Nephron progenitor cell (in vitro differentiated cells): ENCODE results near the gene TGFA.

Source experiments
- DNase-seq: peaks from one replicate; pipeline ENCODE4 v3.0.0; 2021
- H3K27ac Mint-ChIP-seq: 2 replicates; pipeline ENCODE4 v1.8.0; 2021; ENCODE audit warnings: mild to moderate bottlenecking, moderate library complexity, mixed read lengths
- H3K27me3 Mint-ChIP-seq: 2 replicates; pipeline ENCODE4 v1.8.0; 2021; ENCODE audit warnings: mild to moderate bottlenecking, low read depth, mixed read lengths; ENCODE audit not compliant: poor library complexity
- H3K36me3 Mint-ChIP-seq: 2 replicates; pipeline ENCODE4 v1.8.0; 2021; ENCODE audit warnings: low read depth, mixed read lengths
- H3K4me1 Mint-ChIP-seq: 2 replicates; pipeline ENCODE4 v1.8.0; 2021; ENCODE audit warnings: mixed read lengths
- H3K4me3 Mint-ChIP-seq: 2 replicates; pipeline ENCODE4 v1.8.0; 2021; ENCODE audit warnings: mild to moderate bottlenecking, moderate library complexity, mixed read lengths
- H3K9me3 Mint-ChIP-seq: 2 replicates; pipeline ENCODE4 v1.8.0; 2021; ENCODE audit warnings: mild to moderate bottlenecking, moderate library complexity, mixed read lengths
- CTCF ChIP-seq: fragments of 200-600 bp; sonication (generic); IDR thresholded peaks from 2 replicates; pipeline ENCODE4 v1.5.0; 2021; ENCODE audit warnings: antibody characterized with exemption

Gene TGFA

GRCh38 chr2:70534183-70534836, 19.3 kb downstream of the TGFA start:
- Mint-ChIP-seq H3K9me3 (peaks cover 34% of the 10 kb centered on the region), H3K4me3 (peak overlapping the region; percentile 42), H3K27me3 (no peaks in the 10 kb centered on the region), H3K27ac (peak overlapping the region; percentile 97), H3K36me3 (peaks cover 36% of the 10 kb centered on the region), H3K4me1 (peaks cover 65% of the 10 kb centered on the region)
- no peak for DNase-seq
- no peak for TF ChIP-seq CTCF

- H3K27ac Mint-ChIP-seq: peak overlapping the region; percentile 97
- no peak overlapping the region for H3K4me3 Mint-ChIP-seq
- peaks cover 23% of the 10 kb centered on the region for H3K36me3 Mint-ChIP-seq
- DNase-seq: peak; percentile 36
- TF ChIP-seq CTCF: no peak
- peaks cover 16% of the 10 kb centered on the region for H3K9me3 Mint-ChIP-seq
- H3K27me3 Mint-ChIP-seq: no peaks in the 10 kb centered on the region
- H3K4me1 Mint-ChIP-seq: peaks cover 82% of the 10 kb centered on the region
Observed at GRCh38 chr2:70532244-70532935, 21.2 kb downstream of the TGFA start.

GRCh38 chr2:70531419-70532086, 22.1 kb downstream of the TGFA start:
- peak overlapping the region; percentile 76 for H3K27ac Mint-ChIP-seq
- peaks cover 85% of the 10 kb centered on the region for H3K4me1 Mint-ChIP-seq
- no peak overlapping the region for H3K4me3 Mint-ChIP-seq
- peaks cover 17% of the 10 kb centered on the region for H3K36me3 Mint-ChIP-seq
- no peak for DNase-seq
- no peak for TF ChIP-seq CTCF
- no peaks in the 10 kb centered on the region for H3K27me3 Mint-ChIP-seq
- peaks cover 9% of the 10 kb centered on the region for H3K9me3 Mint-ChIP-seq

GRCh38 chr2:70529610-70530009, 24.0 kb downstream of the TGFA start:
- no peak for DNase-seq
- H3K4me1 Mint-ChIP-seq: peaks cover 71% of the 10 kb centered on the region
- no peak overlapping the region for H3K4me3 Mint-ChIP-seq
- peaks cover 9% of the 10 kb centered on the region for H3K36me3 Mint-ChIP-seq
- TF ChIP-seq CTCF: no peak
- H3K9me3 Mint-ChIP-seq: no peaks in the 10 kb centered on the region
- no peak overlapping the region for H3K27ac Mint-ChIP-seq
- H3K27me3 Mint-ChIP-seq: no peaks in the 10 kb centered on the region

- TF ChIP-seq CTCF: no peak
- DNase-seq: no peak
- H3K4me1 Mint-ChIP-seq: peaks cover 71% of the 10 kb centered on the region
- peak overlapping the region; percentile 70 for H3K27ac Mint-ChIP-seq
- peaks cover 9% of the 10 kb centered on the region for H3K36me3 Mint-ChIP-seq
- no peaks in the 10 kb centered on the region for H3K9me3 Mint-ChIP-seq
- H3K4me3 Mint-ChIP-seq: no peak overlapping the region
- H3K27me3 Mint-ChIP-seq: no peaks in the 10 kb centered on the region
Observed at GRCh38 chr2:70528929-70529328, 24.7 kb downstream of the TGFA start.
